Osteoblast (primary cell): Measurements from ENCODE around the gene ERO1A. TPM values are rescaled to one million over a fixed set of nuclear protein-coding genes. Genes with fewer than 3 reads are reported as not detected.

ENCODE experiments used
- DNase-seq: peaks from one replicate; pipeline ENCODE4 v3.0.0; 2011; ENCODE audit warnings: low spot score, mixed read lengths; ENCODE audit not compliant: insufficient read length; ENCODE audit errors: missing footprints
- H2AFZ ChIP-seq: 2 replicates; pipeline ENCODE4 v1.6.0; 2011; ENCODE audit warnings: mild to moderate bottlenecking, low read length
- H3K27ac ChIP-seq: 2 replicates; pipeline ENCODE4 v1.5.1; 2011; ENCODE audit warnings: mild to moderate bottlenecking, low read depth, low read length, moderate library complexity
- H3K27me3 ChIP-seq: 2 replicates; pipeline ENCODE4 v1.6.0; 2012; ENCODE audit warnings: mild to moderate bottlenecking, control low read depth, inconsistent platforms, low read length, moderate library complexity; ENCODE audit not compliant: insufficient read depth
- H3K36me3 ChIP-seq: 2 replicates; pipeline ENCODE4 v1.5.1; 2011; ENCODE audit warnings: mild to moderate bottlenecking, low read length, control low read depth, moderate library complexity; ENCODE audit not compliant: insufficient read depth
- H3K4me1 ChIP-seq: 2 replicates; pipeline ENCODE4 v1.5.1; 2011; ENCODE audit warnings: mild to moderate bottlenecking, low read length, control low read depth, moderate library complexity; ENCODE audit not compliant: insufficient read depth
- H3K4me2 ChIP-seq: 2 replicates; pipeline ENCODE4 v1.6.0; 2011; ENCODE audit warnings: mild to moderate bottlenecking, low read length; ENCODE audit not compliant: insufficient read depth
- H3K4me3 ChIP-seq: fragments of 200-600 bp; sonication (generic); 3 replicates; pipeline ENCODE4 v1.5.1; 2012; ENCODE audit warnings: mild to moderate bottlenecking, low read length, inconsistent platforms; ENCODE audit not compliant: insufficient read depth
- H3K79me2 ChIP-seq: 2 replicates; pipeline ENCODE4 v1.6.0; 2012; ENCODE audit warnings: mild to moderate bottlenecking, low read length, control low read depth, inconsistent platforms; ENCODE audit not compliant: insufficient read depth
- H3K9me3 ChIP-seq: 2 replicates; pipeline ENCODE4 v1.5.1; 2011; ENCODE audit warnings: low read depth, low read length, control low read depth
- H4K20me1 ChIP-seq: 2 replicates; pipeline ENCODE4 v1.6.0; 2012; ENCODE audit warnings: mild to moderate bottlenecking, low read length, control low read depth; ENCODE audit not compliant: insufficient read depth
- total RNA-seq: library from RNA; depleted of rRNA; stranded (reverse); fragments of >200 nt; gene quantifications from 2 replicates; pipeline ENCODE4 v1.2.3, GENCODE V29; 2012
- TF ChIP-seq, protein P1 (sequence below): IDR thresholded peaks from 2 replicates; pipeline ENCODE4 v1.5.1; 2011; ENCODE audit warnings: mild to moderate bottlenecking, low read depth, low read length, moderate library complexity; ENCODE audit errors: extremely low read depth

Gene ERO1A
- total RNA-seq, 1 donor = 56.8 TPM

- Histone ChIP-seq H3K36me3 (peaks cover 15% of the 10 kb centered on the region), H3K4me2 (peak overlapping the region; percentile 91), H3K79me2 (peaks cover 38% of the 10 kb centered on the region), H3K4me1 (peaks cover 44% of the 10 kb centered on the region), H3K9me3 (no peaks in the 10 kb centered on the region), H3K27ac (peak overlapping the region; percentile 97), H3K4me3 (peak overlapping the region; percentile 98), H4K20me1 (peaks cover 13% of the 10 kb centered on the region), H2AFZ (peak overlapping the region; percentile 100), H3K27me3 (no peaks in the 10 kb centered on the region)
- DNase-seq = no peak
- TF ChIP-seq, protein P1, sequence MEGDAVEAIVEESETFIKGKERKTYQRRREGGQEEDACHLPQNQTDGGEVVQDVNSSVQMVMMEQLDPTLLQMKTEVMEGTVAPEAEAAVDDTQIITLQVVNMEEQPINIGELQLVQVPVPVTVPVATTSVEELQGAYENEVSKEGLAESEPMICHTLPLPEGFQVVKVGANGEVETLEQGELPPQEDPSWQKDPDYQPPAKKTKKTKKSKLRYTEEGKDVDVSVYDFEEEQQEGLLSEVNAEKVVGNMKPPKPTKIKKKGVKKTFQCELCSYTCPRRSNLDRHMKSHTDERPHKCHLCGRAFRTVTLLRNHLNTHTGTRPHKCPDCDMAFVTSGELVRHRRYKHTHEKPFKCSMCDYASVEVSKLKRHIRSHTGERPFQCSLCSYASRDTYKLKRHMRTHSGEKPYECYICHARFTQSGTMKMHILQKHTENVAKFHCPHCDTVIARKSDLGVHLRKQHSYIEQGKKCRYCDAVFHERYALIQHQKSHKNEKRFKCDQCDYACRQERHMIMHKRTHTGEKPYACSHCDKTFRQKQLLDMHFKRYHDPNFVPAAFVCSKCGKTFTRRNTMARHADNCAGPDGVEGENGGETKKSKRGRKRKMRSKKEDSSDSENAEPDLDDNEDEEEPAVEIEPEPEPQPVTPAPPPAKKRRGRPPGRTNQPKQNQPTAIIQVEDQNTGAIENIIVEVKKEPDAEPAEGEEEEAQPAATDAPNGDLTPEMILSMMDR = no peak
Measured at GRCh38 chr14:52706286-52706685, 10.9 kb upstream of the ERO1A start.

- Histone ChIP-seq H3K36me3 (peaks cover 5% of the 10 kb centered on the region), H3K4me1 (peaks cover 30% of the 10 kb centered on the region), H3K27ac (peak overlapping the region; percentile 48), H3K79me2 (peaks cover 17% of the 10 kb centered on the region), H4K20me1 (peaks cover 13% of the 10 kb centered on the region), H3K9me3 (no peaks in the 10 kb centered on the region), H3K4me3 (no peak overlapping the region), H2AFZ (no peak overlapping the region), H3K27me3 (no peaks in the 10 kb centered on the region), H3K4me2 (peak overlapping the region; percentile 47)
- TF ChIP-seq, protein P1 = no peak
- no peak for DNase-seq
Measured at GRCh38 chr14:52703664-52704063, 8.3 kb upstream of the ERO1A start.

- DNase-seq = peak; percentile 95
- peaks cover 25% of the 10 kb centered on the region for H3K4me1 ChIP-seq
- H3K79me2 ChIP-seq = peaks cover 12% of the 10 kb centered on the region
- H4K20me1 ChIP-seq = peaks cover 11% of the 10 kb centered on the region
- no peak overlapping the region for H2AFZ ChIP-seq
- TF ChIP-seq, protein P1 = no peak
- H3K4me2 ChIP-seq = peak overlapping the region; percentile 47
- H3K4me3 ChIP-seq = no peak overlapping the region
- H3K27me3 ChIP-seq = no peaks in the 10 kb centered on the region
- no peaks in the 10 kb centered on the region for H3K9me3 ChIP-seq
- peak overlapping the region; percentile 48 for H3K27ac ChIP-seq
- peaks cover under 1% of the 10 kb centered on the region for H3K36me3 ChIP-seq
Measured at GRCh38 chr14:52703225-52703624, 7.9 kb upstream of the ERO1A start.

DNA sequence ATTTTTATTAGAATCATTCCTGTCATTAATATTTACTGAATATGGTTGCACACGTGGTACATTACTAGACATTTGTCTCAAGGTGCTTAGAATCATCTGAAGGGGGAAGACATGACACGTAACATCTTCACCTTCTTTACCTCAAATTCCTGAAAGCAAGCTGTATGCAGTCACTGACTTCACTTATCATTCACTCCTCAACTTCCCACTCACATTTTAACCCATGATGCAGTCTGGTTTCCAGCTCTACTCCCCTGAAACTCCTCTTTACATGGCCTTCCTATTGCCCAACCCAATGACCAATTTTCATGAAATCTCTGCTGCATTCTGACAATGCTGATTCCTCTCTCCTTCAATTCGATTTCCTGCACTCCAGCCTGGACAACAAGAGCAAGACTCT is 5.9 kb upstream of the ERO1A start:
- Histone ChIP-seq H3K9me3 (no peaks in the 10 kb centered on the region), H3K79me2 (no peaks in the 10 kb centered on the region), H3K27ac (no peak overlapping the region), H3K4me2 (no peak overlapping the region), H3K4me3 (no peak overlapping the region), H4K20me1 (no peaks in the 10 kb centered on the region), H3K36me3 (no peaks in the 10 kb centered on the region), H2AFZ (no peak overlapping the region), H3K27me3 (no peaks in the 10 kb centered on the region), H3K4me1 (peaks cover 15% of the 10 kb centered on the region)
- TF ChIP-seq, protein P1 = no peak
- no peak for DNase-seq
